ENCODE data around the gene PRPF38B. TPM values are rescaled to one million over a fixed set of nuclear protein-coding genes. Genes with fewer than 3 reads are reported as not detected.

PRPF38B gene
- total and polyA plus RNA-seq, 9 of the 15 experiments (the other 6 are each of a cell fraction or from before 2014, with no cell fraction given): 25.3 to 85.5 (median 66.4) TPM

DNA sequence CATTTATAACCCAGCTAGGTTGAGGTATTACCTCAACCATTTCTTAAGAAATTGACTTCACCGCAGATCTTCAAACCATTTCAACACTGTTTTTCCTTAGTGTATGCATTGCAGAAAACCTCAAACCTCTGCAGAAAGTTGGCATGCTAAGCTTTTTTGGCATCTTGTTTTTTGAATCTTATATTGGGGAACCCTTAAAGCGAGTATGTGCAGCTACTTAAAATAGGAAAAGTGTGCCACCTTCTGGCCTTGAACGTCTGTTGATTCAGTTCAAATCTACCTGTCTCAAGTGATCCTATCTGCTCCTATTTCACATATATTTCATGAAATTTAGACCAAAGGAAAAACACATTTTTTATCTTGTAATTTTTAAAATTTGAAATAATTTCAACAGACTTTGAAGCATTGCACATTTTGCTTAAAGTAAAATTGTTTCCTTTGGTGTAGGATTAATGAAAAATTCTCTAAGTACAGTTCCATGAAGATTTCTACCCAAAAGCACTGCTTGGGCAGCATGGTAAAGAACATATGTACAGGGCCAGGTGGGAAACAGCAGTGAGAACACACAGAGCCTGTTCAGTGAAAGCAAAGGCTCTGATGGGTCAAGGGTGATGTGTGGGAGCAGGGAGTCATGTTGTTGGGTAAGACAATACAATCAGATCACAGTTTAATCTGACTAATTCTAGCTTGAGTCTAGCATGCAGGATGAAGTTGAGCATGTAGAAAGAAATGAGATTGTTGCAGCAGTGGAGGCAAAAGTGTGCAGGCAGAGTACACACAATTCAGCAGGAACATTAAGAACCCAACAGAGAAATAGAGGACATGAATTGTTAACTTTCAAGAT is 48.4 kb upstream of the PRPF38B start (continued):
- TF ChIP-seq FOXA1 (IDR thresholded peaks at IDR 0.05; ENCODE audit: borderline replicate concordance): no peak
- peak; percentile 89; the same call in 1 of the 2 replicates for TF ChIP-seq ARID2 (IDR thresholded peaks at IDR 0.05)
- 0 out of 2 replicates have a peak, but pooled peaks have one; percentile 11 for TF ChIP-seq CEBPB (tag; IDR thresholded peaks at IDR 0.05)
- TF ChIP-seq, protein P1, sequence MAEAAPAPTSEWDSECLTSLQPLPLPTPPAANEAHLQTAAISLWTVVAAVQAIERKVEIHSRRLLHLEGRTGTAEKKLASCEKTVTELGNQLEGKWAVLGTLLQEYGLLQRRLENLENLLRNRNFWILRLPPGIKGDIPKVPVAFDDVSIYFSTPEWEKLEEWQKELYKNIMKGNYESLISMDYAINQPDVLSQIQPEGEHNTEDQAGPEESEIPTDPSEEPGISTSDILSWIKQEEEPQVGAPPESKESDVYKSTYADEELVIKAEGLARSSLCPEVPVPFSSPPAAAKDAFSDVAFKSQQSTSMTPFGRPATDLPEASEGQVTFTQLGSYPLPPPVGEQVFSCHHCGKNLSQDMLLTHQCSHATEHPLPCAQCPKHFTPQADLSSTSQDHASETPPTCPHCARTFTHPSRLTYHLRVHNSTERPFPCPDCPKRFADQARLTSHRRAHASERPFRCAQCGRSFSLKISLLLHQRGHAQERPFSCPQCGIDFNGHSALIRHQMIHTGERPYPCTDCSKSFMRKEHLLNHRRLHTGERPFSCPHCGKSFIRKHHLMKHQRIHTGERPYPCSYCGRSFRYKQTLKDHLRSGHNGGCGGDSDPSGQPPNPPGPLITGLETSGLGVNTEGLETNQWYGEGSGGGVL (CRISPR knock-in tag; IDR thresholded peaks at IDR 0.05): no peak
- no peak for TF ChIP-seq ZNF668 (CRISPR knock-in tag; IDR thresholded peaks at IDR 0.05)

DNA sequence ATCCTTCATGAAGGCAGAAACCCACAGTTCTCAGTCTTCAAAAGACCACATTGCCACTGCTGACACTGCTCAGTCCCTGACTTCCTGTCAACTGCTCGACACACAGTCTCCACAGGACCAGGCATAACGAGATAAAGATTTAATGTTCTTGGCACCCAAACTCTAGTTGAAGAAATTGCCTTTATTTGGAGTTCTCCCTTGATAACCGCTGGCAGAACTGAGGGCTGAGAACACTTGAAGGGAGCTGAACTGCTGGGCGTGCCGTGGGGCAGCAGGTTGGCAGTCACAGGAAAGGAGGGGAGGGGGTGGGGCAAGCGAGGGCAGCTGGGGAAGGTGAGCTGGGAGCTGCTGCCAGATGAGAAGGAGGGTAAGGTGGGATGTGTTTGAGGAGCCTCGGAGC is 47.1 kb upstream of the PRPF38B start:
- DNase-seq (ENCODE audit: extremely low read depth in 1 of 4, low spot score in 3 of 4): no peak
- H3K4me3 ChIP-seq: no peak overlapping the region
- H3K36me3 ChIP-seq (ENCODE audit: control insufficient read depth, insufficient read depth, low read length): no peaks in the 10 kb centered on the region
- no peaks in the 10 kb centered on the region for H3K9me1 ChIP-seq (ENCODE audit: control insufficient read depth, insufficient read depth, low read length)
- FAIRE-seq: no peak
- H3K9ac ChIP-seq (ENCODE audit: insufficient read depth in 1 of 2, low read depth in 2 of 2, low read length in 2 of 2): no peak overlapping the region
- H4K20me1 ChIP-seq (replicated peaks; ENCODE audit: control insufficient read depth, insufficient read depth, low read length): no peaks in the 10 kb centered on the region
- H3K4me2 ChIP-seq (ENCODE audit: insufficient read depth, low read length): no peak overlapping the region
- in situ Hi-C loops (cut with MboI) (loop anchor here (5.0 to 25.0 kb wide), 2 partner anchors 138 to 858 kb away; no protein-coding TSS in a partner anchor), intact Hi-C loops (cut with micrococcal nuclease) (loop anchor here (2.0 to 10.0 kb wide), 4 partner anchors 64 to 520 kb away; no protein-coding TSS in a partner anchor)
- 27% methylated on average over 7 of the region's 7 CpGs for WGBS (ENCODE audit: insufficient coverage, low coverage, missing lambda C conversion rate)
- ChIA-PET POLR2A (interaction anchor here (1.9 kb wide), 1 partner anchor 47 kb away, joined by 9 read pairs; the partner anchor contains the start of gene PRPF38B), CTCF (ENCODE audit: low intra/inter-chr PET ratio) (no interaction called here)
- H3K27me3 ChIP-seq (ENCODE audit: control insufficient read depth in 2 of 2, insufficient read depth in 2 of 2, low read length in 2 of 2): no peaks in the 10 kb centered on the region; a peak in 2 of 5 replicates
- H3K9me3 ChIP-seq (replicated peaks; ENCODE audit: control insufficient read depth, insufficient read depth, low read depth, low read length): no peaks in the 10 kb centered on the region
- BruUV-seq (replicated peaks): no TSS peak
- no peaks in the 10 kb centered on the region for H3K79me2 ChIP-seq (ENCODE audit: control insufficient read depth, insufficient read depth, low read length)
- H3K27ac ChIP-seq (ENCODE audit: extremely low read depth, low read depth, low read length): no peak overlapping the region
- peaks cover 0 to 8% of the 10 kb centered on the region in 2 experiments; a peak in 3 of 5 replicates for H3K4me1 ChIP-seq (replicated peaks in 1 of 2; ENCODE audit: control insufficient read depth in 2 of 2, insufficient read depth in 2 of 2, low read length in 2 of 2)
- no peak for ATAC-seq
- H2AFZ ChIP-seq (ENCODE audit: low read depth, low read length): no peak overlapping the region
- TF ChIP-seq SREBF1 (IDR thresholded peaks at IDR 0.05; ENCODE audit: borderline replicate concordance, low read depth, low read length) (no peak), MEIS2 (IDR thresholded peaks at IDR 0.05; ENCODE audit: partially characterized antibody) (no peak), ESRRB (CRISPR knock-in tag; IDR thresholded peaks at IDR 0.05; ENCODE audit: borderline replicate concordance) (no peak), CHD4 (IDR thresholded peaks at IDR 0.05; ENCODE audit: insufficient read depth, insufficient replicate concordance, low read depth, low read length, poor library complexity, severe bottlenecking) (no peak), USF2 (CRISPR knock-in tag; IDR thresholded peaks at IDR 0.05) (no peak), ZNF766 (CRISPR knock-in tag; conservative IDR thresholded peaks at IDR 0.05) (no peak), MAZ (CRISPR knock-in tag; conservative IDR thresholded peaks at IDR 0.05 in 1 of 2, IDR thresholded peaks at IDR 0.05 in 1 of 2) (no peak), KLF16 (IDR thresholded peaks at IDR 0.05) (no peak)
- TF ChIP-seq, protein P2, sequence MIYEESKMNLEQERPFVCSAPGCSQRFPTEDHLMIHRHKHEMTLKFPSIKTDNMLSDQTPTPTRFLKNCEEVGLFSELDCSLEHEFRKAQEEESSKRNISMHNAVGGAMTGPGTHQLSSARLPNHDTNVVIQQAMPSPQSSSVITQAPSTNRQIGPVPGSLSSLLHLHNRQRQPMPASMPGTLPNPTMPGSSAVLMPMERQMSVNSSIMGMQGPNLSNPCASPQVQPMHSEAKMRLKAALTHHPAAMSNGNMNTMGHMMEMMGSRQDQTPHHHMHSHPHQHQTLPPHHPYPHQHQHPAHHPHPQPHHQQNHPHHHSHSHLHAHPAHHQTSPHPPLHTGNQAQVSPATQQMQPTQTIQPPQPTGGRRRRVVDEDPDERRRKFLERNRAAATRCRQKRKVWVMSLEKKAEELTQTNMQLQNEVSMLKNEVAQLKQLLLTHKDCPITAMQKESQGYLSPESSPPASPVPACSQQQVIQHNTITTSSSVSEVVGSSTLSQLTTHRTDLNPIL (CRISPR knock-in tag; IDR thresholded peaks at IDR 0.05): no peak

Measured in K562 (cell line).